Liver (tissue), 3 donors: ENCODE data around the gene VRTN.

Experiments used
- ATF3 ChIP-seq: IDR thresholded peaks from 2 replicates; pipeline ENCODE4 v1.6.1; 2016; ENCODE audit warnings: antibody characterized with exemption
- CTCF ChIP-seq: fragments of 150-350 bp; IDR thresholded peaks from 2 replicates; pipeline ENCODE4 v1.5.1; 2017; ENCODE audit warnings: improper control_type of control experiment, low read depth, low read length; ENCODE audit not compliant: missing input control
- EGR1 ChIP-seq, 2 donors: IDR thresholded peaks; 2 replicates each; pipeline ENCODE4 v1.6.1; 2016 to 2018; ENCODE audit warnings: antibody characterized with exemption in 2 of 2, low read depth in 2 of 2
- FOXA1 ChIP-seq: IDR thresholded peaks from 2 replicates; pipeline ENCODE4 v1.6.1; 2016; ENCODE audit warnings: antibody characterized with exemption
- GABPA ChIP-seq, 2 donors: IDR thresholded peaks in 1 of 2; conservative IDR thresholded peaks in 1 of 2; 2 replicates each; pipeline ENCODE4 v1.6.1; 2016; ENCODE audit warnings: antibody characterized with exemption in 2 of 2, mild to moderate bottlenecking in 1 of 2, moderate library complexity in 1 of 2
- HNF4G ChIP-seq: IDR thresholded peaks from 2 replicates; pipeline ENCODE4 v1.6.1; 2016; ENCODE audit warnings: antibody characterized with exemption
- JUND ChIP-seq, 2 donors: IDR thresholded peaks; 2 replicates each; pipeline ENCODE4 v1.6.1; 2016; ENCODE audit warnings: antibody characterized with exemption in 2 of 2
- MAX ChIP-seq: IDR thresholded peaks from 2 replicates; pipeline ENCODE4 v1.6.1; 2016; ENCODE audit warnings: antibody characterized with exemption
- RAD21 ChIP-seq, 2 donors: IDR thresholded peaks; 2 replicates each; pipeline ENCODE4 v1.6.1; 2016; ENCODE audit warnings: antibody characterized with exemption in 2 of 2, mild to moderate bottlenecking in 2 of 2
- REST ChIP-seq: IDR thresholded peaks from 2 replicates; pipeline ENCODE4 v1.6.1; 2016; ENCODE audit warnings: antibody characterized with exemption, mild to moderate bottlenecking
- SP1 ChIP-seq: IDR thresholded peaks from 2 replicates; pipeline ENCODE4 v1.6.1; 2018; ENCODE audit warnings: antibody characterized with exemption, mild to moderate bottlenecking
- TAF1 ChIP-seq: conservative IDR thresholded peaks from 2 replicates; pipeline ENCODE4 v1.6.1; 2016; ENCODE audit warnings: antibody characterized with exemption, mild to moderate bottlenecking
- YY1 ChIP-seq: IDR thresholded peaks from 2 replicates; pipeline ENCODE4 v1.6.1; 2016; ENCODE audit warnings: antibody characterized with exemption, mild to moderate bottlenecking
- ZBTB33 ChIP-seq: IDR thresholded peaks from 2 replicates; pipeline ENCODE4 v1.6.1; 2016; ENCODE audit warnings: antibody characterized with exemption
- donor health status: healthy.
- donor health status: healthy.

GRCh38 chr14:74382231-74382630 is 34.0 kb downstream of the VRTN start:
- TF ChIP-seq CTCF, result no peak
- no peak for TF ChIP-seq GABPA (IDR thresholded peaks at IDR 0.05 in 1 of 2, conservative IDR thresholded peaks at IDR 0.05 in 1 of 2)
- no peak for TF ChIP-seq TAF1
- no peak for TF ChIP-seq RAD21 (IDR thresholded peaks at IDR 0.05)
- no peak for TF ChIP-seq REST
- no peak for TF ChIP-seq EGR1 (IDR thresholded peaks at IDR 0.05; ENCODE audit: low read depth in 2 of 2)
- no peak for TF ChIP-seq JUND (IDR thresholded peaks at IDR 0.05)
- no peak for TF ChIP-seq MAX
- TF ChIP-seq ZBTB33, result no peak
- TF ChIP-seq YY1, result no peak
- no peak for TF ChIP-seq HNF4G
- TF ChIP-seq SP1, result no peak
- TF ChIP-seq ATF3, result no peak
- no peak for TF ChIP-seq FOXA1
